ENCODE data around the gene GFY.

- TF ChIP-seq POLR2A (IDR thresholded peaks at IDR 0.05), result no peak
- TF ChIP-seq, protein P1, sequence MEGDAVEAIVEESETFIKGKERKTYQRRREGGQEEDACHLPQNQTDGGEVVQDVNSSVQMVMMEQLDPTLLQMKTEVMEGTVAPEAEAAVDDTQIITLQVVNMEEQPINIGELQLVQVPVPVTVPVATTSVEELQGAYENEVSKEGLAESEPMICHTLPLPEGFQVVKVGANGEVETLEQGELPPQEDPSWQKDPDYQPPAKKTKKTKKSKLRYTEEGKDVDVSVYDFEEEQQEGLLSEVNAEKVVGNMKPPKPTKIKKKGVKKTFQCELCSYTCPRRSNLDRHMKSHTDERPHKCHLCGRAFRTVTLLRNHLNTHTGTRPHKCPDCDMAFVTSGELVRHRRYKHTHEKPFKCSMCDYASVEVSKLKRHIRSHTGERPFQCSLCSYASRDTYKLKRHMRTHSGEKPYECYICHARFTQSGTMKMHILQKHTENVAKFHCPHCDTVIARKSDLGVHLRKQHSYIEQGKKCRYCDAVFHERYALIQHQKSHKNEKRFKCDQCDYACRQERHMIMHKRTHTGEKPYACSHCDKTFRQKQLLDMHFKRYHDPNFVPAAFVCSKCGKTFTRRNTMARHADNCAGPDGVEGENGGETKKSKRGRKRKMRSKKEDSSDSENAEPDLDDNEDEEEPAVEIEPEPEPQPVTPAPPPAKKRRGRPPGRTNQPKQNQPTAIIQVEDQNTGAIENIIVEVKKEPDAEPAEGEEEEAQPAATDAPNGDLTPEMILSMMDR (IDR thresholded peaks at IDR 0.05 in 8 of 11, conservative IDR thresholded peaks at IDR 0.05 in 3 of 11), result no peak
Observed at GRCh38 chr19:49439836-49440235, 14.6 kb downstream of the GFY start.
